Type B pancreatic cell (in vitro differentiated cells): Measurements from ENCODE around the gene HERC3. TPM values are rescaled to one million over a fixed set of nuclear protein-coding genes. Genes with fewer than 3 reads are reported as not detected.
"Not testable (repeated sequence)": the region's sequence is repeated elsewhere in the genome, so short reads cannot be mapped to it uniquely, and the experiment has no call there.

Experiments
- DNase-seq: peaks from one replicate; pipeline ENCODE4 v3.0.0; 2021; ENCODE audit warnings: mixed read lengths; ENCODE audit not compliant: unreplicated experiment; ENCODE audit errors: extremely low spot score
- H3K27ac Mint-ChIP-seq: 2 replicates; pipeline ENCODE4 v1.8.0; 2021; ENCODE audit warnings: mild to moderate bottlenecking, mixed read lengths
- H3K27me3 Mint-ChIP-seq: 2 replicates; pipeline ENCODE4 v1.8.0; 2021; ENCODE audit warnings: mixed read lengths
- H3K36me3 Mint-ChIP-seq: 2 replicates; pipeline ENCODE4 v1.8.0; 2021; ENCODE audit warnings: mixed read lengths
- H3K4me1 Mint-ChIP-seq: one replicate; pipeline ENCODE4 v1.8.0; 2021; ENCODE audit warnings: mixed read lengths; ENCODE audit not compliant: unreplicated experiment
- H3K4me3 Mint-ChIP-seq: 2 replicates; pipeline ENCODE4 v1.8.0; 2021; ENCODE audit warnings: mild to moderate bottlenecking, mixed read lengths
- H3K9me3 Mint-ChIP-seq: 2 replicates; pipeline ENCODE4 v1.8.0; 2021; ENCODE audit warnings: mixed read lengths
- CTCF ChIP-seq: fragments of 200-600 bp; sonication (generic); conservative IDR thresholded peaks from 2 replicates; pipeline ENCODE4 v1.5.0; 2021; ENCODE audit warnings: antibody characterized with exemption, mild to moderate bottlenecking
- total RNA-seq: library from RNA; stranded (reverse); gene quantifications from 2 replicates; pipeline ENCODE4 v1.2.1, GENCODE V29; 2021; ENCODE audit warnings: low replicate concordance

HERC3 gene
- total RNA-seq, 1 donor from 2014 or later, result 14.1 TPM

- Mint-ChIP-seq H3K27ac (no peak overlapping the region), H3K27me3 (no peaks in the 10 kb centered on the region), H3K4me3 (no peak overlapping the region), H3K9me3 (no peaks in the 10 kb centered on the region), H3K36me3 (peaks cover 17% of the 10 kb centered on the region), H3K4me1 (peaks cover 17% of the 10 kb centered on the region)
- DNase-seq, result no peak
- no peak for TF ChIP-seq CTCF
Measured at GRCh38 chr4:88609387-88609786, 17.1 kb downstream of the HERC3 start.

GRCh38 chr4:88609794-88610193, 17.5 kb downstream of the HERC3 start:
- H3K4me1 Mint-ChIP-seq, result peaks cover 17% of the 10 kb centered on the region
- not testable (repeated sequence) for H3K4me3 Mint-ChIP-seq, H3K9me3 Mint-ChIP-seq, DNase-seq, H3K27ac Mint-ChIP-seq, H3K27me3 Mint-ChIP-seq
- H3K36me3 Mint-ChIP-seq, result peaks cover 13% of the 10 kb centered on the region

- Mint-ChIP-seq H3K9me3 (no peaks in the 10 kb centered on the region), H3K4me3 (no peak overlapping the region), H3K36me3 (peaks cover 9% of the 10 kb centered on the region), H3K4me1 (peaks cover 17% of the 10 kb centered on the region), H3K27me3 (no peaks in the 10 kb centered on the region), H3K27ac (no peak overlapping the region)
- no peak for DNase-seq
- no peak for TF ChIP-seq CTCF
Measured at GRCh38 chr4:88610771-88611170, 18.5 kb downstream of the HERC3 start.

GRCh38 chr4:88613417-88613875, 21.2 kb downstream of the HERC3 start:
- Mint-ChIP-seq H3K9me3 (no peaks in the 10 kb centered on the region), H3K27me3 (no peaks in the 10 kb centered on the region), H3K4me1 (peaks cover 17% of the 10 kb centered on the region), H3K36me3 (no peaks in the 10 kb centered on the region), H3K4me3 (peak overlapping the region; percentile 27), H3K27ac (peak overlapping the region; percentile 88)
- no peak for TF ChIP-seq CTCF
- DNase-seq, result no peak

- no peak for TF ChIP-seq CTCF
- DNase-seq, result no peak
- H3K9me3 Mint-ChIP-seq, result no peaks in the 10 kb centered on the region
- peaks cover 17% of the 10 kb centered on the region for H3K4me1 Mint-ChIP-seq
- no peaks in the 10 kb centered on the region for H3K27me3 Mint-ChIP-seq
- H3K36me3 Mint-ChIP-seq, result no peaks in the 10 kb centered on the region
- no peak overlapping the region for H3K27ac Mint-ChIP-seq
- no peak overlapping the region for H3K4me3 Mint-ChIP-seq
Measured at GRCh38 chr4:88614058-88614457, 21.8 kb downstream of the HERC3 start.

GRCh38 chr4:88616275-88617150, 24.2 kb downstream of the HERC3 start:
- no peaks in the 10 kb centered on the region for H3K9me3 Mint-ChIP-seq
- no peaks in the 10 kb centered on the region for H3K36me3 Mint-ChIP-seq
- peaks cover 16% of the 10 kb centered on the region for H3K4me1 Mint-ChIP-seq
- TF ChIP-seq CTCF, result no peak
- H3K4me3 Mint-ChIP-seq, result no peak overlapping the region
- no peaks in the 10 kb centered on the region for H3K27me3 Mint-ChIP-seq
- no peak for DNase-seq
- H3K27ac Mint-ChIP-seq, result no peak overlapping the region
